Pericardium fibroblast (primary cell): ENCODE measurements around the gene TOP1. TPM values are rescaled to one million over a fixed set of nuclear protein-coding genes. Genes with fewer than 3 reads are reported as not detected.

ENCODE experiments used
- total RNA-seq: library from RNA; depleted of rRNA; stranded (reverse); fragments of >200 nt; gene quantifications from 2 replicates; pipeline ENCODE4 v1.2.3, GENCODE V29; 2015

TOP1 gene
- total RNA-seq: 10.4 and 11.8 TPM in 2 replicates

DNA sequence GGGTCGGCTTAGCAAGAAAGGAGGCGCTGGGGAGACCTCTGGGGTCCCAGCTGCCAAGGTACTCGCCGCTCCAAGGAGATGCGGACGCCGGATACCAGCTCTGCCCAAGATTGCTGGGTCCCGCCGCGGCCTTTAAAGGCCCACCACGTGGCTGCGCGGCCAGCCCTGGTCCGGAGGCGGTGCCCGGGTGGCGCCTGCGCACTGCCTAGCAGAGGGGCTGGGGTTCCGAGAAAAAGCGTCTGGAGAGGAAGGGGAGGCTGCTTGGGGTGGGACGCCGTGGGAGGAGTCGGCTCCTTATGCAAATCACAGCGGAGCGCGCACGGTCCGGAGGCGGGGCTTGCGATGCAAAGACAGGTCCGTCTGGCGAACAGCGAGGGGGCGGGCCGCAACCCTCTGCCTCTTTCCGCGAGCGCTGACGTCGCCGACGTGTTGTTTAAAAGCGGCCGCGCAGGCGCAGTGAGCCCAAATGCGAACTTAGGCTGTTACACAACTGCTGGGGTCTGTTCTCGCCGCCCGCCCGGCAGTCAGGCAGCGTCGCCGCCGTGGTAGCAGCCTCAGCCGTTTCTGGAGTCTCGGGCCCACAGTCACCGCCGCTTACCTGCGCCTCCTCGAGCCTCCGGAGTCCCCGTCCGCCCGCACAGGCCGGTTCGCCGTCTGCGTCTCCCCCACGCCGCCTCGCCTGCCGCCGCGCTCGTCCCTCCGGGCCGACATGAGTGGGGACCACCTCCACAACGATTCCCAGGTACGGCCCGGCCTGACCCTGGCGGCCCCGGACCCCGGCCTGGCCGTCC lies at the start of gene TOP1:
Gene TOP1 (plus strand): TSS at position 464 of the 791 bp plus-strand sequence. CDS start 246 bp downstream, at position 710.

DNA sequence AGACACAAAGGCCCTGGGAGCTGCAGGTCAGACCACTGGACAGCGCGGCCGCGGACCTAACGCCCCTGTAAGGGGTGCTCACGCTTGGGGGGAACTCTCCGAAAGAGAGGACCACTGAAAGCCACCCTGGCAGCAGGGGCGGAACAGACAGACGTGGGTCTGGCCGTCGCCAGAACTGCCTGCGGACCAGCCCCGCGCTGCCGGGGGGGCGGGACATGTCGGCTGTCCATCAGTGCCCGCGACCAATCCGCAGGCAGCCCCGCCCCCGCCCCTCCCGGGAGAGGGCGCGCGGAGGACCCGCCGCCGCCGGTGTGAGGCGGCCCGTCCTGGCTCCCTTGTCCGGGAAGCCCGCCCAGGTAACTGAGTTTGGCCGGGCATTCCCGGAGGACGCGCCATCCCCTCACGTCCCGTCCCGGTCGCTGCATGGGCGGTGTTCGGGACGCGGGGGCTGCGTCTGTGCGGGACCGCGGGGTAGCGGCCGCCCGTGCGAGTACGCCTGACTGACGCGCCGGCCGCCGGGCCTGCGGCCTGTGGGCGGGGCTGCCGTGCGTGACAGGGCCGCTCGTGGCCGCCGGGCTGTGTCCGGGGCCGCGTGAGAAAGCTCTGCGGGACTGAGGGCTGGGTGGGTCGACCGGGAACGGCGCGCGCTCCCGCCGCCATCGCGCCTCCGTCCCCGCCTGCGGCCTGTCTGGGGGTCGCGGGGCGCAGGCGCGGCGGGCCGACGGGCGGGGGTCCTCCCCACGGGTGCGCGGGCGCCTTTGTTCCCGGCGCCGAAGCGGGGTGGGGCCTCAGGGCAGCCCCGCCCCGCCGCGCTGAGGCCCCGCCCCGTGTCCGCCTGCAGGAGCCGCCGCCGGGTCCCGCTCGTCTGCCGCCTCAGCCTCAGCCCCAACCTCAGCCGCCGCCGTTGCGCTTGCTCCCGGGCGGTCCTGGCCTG lies 108.3 kb downstream of the TOP1 start, which contains the start of gene PLCG1:
Gene PLCG1 (plus strand): TSS at position 864 of the 934 bp plus-strand sequence. CDS start 99 bp downstream, outside the sequence.

Other genes with a start within 250 kb of the TOP1 start
- gene PLCG1, start 108.7 kb downstream of the TOP1 start, total RNA-seq: 35.7 and 63.6 TPM in 2 replicates